ENCODE results near the gene STOML2. TPM values are rescaled to one million over a fixed set of nuclear protein-coding genes. Genes with fewer than 3 reads are reported as not detected.

The STOML2 gene
- total and polyA plus RNA-seq, 4 donors: 50.3 to 116 (median 80.7) TPM

DNA sequence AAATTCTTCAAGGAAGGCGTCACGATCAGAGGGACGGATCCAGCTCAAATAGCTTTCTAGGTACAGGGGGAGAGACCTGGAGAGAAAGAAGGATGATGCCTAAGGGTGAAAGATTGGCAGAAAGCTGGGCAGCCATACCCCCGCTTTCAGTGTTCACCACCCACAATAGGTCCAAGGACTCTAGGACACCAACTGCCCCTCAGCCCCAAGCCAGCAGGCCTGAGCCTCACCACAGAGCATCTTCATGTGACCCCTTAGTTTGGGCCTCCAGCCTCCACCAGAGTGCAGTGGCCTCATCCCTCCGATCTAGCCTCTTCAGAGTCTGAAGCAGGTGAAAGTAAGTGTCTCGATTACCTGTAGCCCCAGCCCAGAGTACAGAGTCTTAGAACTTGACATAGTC lies 28.8 kb downstream of the STOML2 start:
- Histone ChIP-seq H3K4me1 (ENCODE audit: control insufficient read depth in 5 of 5, insufficient read depth in 5 of 5, low read length in 5 of 5) (peaks cover 9 to 34% (median 16%) of the 10 kb centered on the region in 5 donors), H3K36me3 (ENCODE audit: control insufficient read depth in 4 of 4, insufficient read depth in 4 of 4, low read length in 4 of 4) (peaks cover 0 to 32% (median 13%) of the 10 kb centered on the region in 4 donors), H3K9me3 (ENCODE audit: control insufficient read depth in 4 of 4, insufficient read depth in 3 of 4, low read length in 3 of 4) (no peaks in the 10 kb centered on the region), H3K27me3 (ENCODE audit: control insufficient read depth in 3 of 3, insufficient read depth in 3 of 3, low read length in 2 of 3) (no peaks in the 10 kb centered on the region), H3K9ac (ENCODE audit: insufficient read depth in 1 of 2, low read length in 2 of 2) (no peak overlapping the region), H3K27ac (ENCODE audit: low read depth in 1 of 2, low read length in 1 of 2) (no peak overlapping the region), H3K4me3 (no peak overlapping the region)
- no peak for ATAC-seq (ENCODE audit: insufficient read depth, low FRiP score)
- WGBS, 2 donors: 97 to 100% methylated on average over 6 of the region's 6 CpGs
- TF ChIP-seq, protein P1, sequence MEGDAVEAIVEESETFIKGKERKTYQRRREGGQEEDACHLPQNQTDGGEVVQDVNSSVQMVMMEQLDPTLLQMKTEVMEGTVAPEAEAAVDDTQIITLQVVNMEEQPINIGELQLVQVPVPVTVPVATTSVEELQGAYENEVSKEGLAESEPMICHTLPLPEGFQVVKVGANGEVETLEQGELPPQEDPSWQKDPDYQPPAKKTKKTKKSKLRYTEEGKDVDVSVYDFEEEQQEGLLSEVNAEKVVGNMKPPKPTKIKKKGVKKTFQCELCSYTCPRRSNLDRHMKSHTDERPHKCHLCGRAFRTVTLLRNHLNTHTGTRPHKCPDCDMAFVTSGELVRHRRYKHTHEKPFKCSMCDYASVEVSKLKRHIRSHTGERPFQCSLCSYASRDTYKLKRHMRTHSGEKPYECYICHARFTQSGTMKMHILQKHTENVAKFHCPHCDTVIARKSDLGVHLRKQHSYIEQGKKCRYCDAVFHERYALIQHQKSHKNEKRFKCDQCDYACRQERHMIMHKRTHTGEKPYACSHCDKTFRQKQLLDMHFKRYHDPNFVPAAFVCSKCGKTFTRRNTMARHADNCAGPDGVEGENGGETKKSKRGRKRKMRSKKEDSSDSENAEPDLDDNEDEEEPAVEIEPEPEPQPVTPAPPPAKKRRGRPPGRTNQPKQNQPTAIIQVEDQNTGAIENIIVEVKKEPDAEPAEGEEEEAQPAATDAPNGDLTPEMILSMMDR (IDR thresholded peaks at IDR 0.05; ENCODE audit: control extremely low read depth, extremely low read depth): no peak
- DNase-seq: no peak

DNA sequence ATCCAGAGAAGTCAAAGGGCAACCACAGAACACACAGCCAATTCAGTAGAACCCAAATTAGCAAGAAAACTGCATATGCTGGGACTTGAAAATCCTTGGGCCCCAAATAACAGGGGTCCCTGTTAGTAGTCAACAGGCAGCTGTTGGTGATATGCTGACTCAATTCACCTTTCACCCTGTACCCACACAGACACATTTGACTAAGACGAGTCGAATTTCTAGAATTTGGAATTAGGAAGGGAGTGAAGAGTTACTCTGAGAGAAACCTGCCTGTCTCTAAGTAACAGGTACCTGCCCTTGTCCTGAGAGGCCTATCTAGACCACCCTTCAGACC lies 29.7 kb downstream of the STOML2 start:
- H3K9ac ChIP-seq (ENCODE audit: insufficient read depth in 1 of 2, low read length in 2 of 2): no peak overlapping the region
- WGBS, 2 donors: 91 to 92% methylated on average over 2 of the region's 2 CpGs
- H3K27me3 ChIP-seq (ENCODE audit: control insufficient read depth in 3 of 3, insufficient read depth in 3 of 3, low read length in 2 of 3): no peaks in the 10 kb centered on the region
- no peak for DNase-seq
- TF ChIP-seq, protein P1 (IDR thresholded peaks at IDR 0.05; ENCODE audit: control extremely low read depth, extremely low read depth): no peak
- H3K4me1 ChIP-seq (ENCODE audit: control insufficient read depth in 5 of 5, insufficient read depth in 5 of 5, low read length in 5 of 5): peaks cover 6 to 28% (median 17%) of the 10 kb centered on the region in 5 donors
- H3K4me3 ChIP-seq: no peak overlapping the region
- H3K9me3 ChIP-seq (ENCODE audit: control insufficient read depth in 4 of 4, insufficient read depth in 3 of 4, low read length in 3 of 4): no peaks in the 10 kb centered on the region
- peaks cover under 1 to 32% (median 14%) of the 10 kb centered on the region in 4 donors for H3K36me3 ChIP-seq (ENCODE audit: control insufficient read depth in 4 of 4, insufficient read depth in 4 of 4, low read length in 4 of 4)
- ATAC-seq (ENCODE audit: insufficient read depth, low FRiP score): no peak
- H3K27ac ChIP-seq (ENCODE audit: low read depth in 1 of 2, low read length in 1 of 2): peak overlapping the region in 1 of 2 donors; percentile 68

DNA sequence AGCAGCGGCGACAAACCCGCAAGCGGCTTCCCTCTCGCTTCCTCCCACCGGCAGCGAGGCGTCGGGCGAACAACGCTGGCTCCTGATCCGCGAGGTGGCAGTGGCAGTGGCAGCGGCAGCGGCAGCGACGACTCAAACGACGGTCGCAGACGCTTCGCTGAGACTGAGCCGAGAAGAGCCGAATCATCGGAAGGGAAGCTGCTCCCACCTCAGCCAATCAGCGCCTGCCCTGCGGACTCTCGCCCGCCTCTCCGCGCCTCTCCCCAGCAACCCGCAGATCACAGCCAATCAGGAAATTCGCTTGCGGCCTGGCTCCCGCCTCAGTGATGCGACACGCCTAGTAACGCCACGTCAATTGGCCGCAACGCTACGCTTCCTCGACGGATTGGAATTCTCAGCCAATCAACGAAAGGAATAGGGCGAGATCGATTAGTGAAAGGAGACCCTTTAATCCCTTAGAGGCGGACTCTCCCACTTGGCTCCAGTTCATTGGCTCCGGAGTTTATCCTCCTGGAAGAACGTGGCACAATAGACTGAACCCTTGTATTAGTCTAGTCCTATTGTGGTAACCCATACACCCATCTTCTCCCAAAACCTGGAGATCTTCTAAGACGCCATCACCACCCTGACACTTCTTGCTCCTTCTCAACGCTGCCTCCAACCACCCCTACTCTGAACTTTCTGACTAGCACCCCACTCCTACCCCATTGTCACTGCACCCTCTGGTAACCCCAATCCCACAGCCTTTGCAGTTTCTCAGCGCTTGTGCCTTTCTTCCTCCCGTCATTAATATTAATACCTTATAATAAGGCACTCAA lies 30.3 kb downstream of the STOML2 start, which contains the start of gene VCP:
TSS of gene VCP (minus strand) at position 165 of the 818 bp plus-strand sequence. CDS start 272 bp downstream, outside the sequence.
- 5 to 7% methylated on average over 46 to 54 of the region's 54 CpGs for WGBS, 2 donors
- Histone ChIP-seq H3K27ac (ENCODE audit: low read depth in 1 of 2, low read length in 1 of 2) (peak within 1 kb of the TSS; percentile 100), H3K27me3 (ENCODE audit: control insufficient read depth in 3 of 3, insufficient read depth in 3 of 3, low read length in 2 of 3) (no peaks in the 10 kb centered on the region), H3K4me3 (peak within 1 kb of the TSS; percentile 95), H3K9ac (ENCODE audit: insufficient read depth in 1 of 2, low read length in 2 of 2) (peak within 1 kb of the TSS; percentile 82 to 93), H3K9me3 (ENCODE audit: control insufficient read depth in 4 of 4, insufficient read depth in 3 of 4, low read length in 3 of 4) (no peaks in the 10 kb centered on the region), H3K4me1 (ENCODE audit: control insufficient read depth in 5 of 5, insufficient read depth in 5 of 5, low read length in 5 of 5) (peaks cover 6 to 23% (median 18%) of the 10 kb centered on the region in 5 donors), H3K36me3 (ENCODE audit: control insufficient read depth in 4 of 4, insufficient read depth in 4 of 4, low read length in 4 of 4) (peaks cover 5 to 32% (median 17%) of the 10 kb centered on the region in 4 donors)
- peak; percentile 97 for ATAC-seq (ENCODE audit: insufficient read depth, low FRiP score)
- DNase-seq: peak; percentile 99 to 100 (median 100)
- TF ChIP-seq, protein P1 (IDR thresholded peaks at IDR 0.05; ENCODE audit: control extremely low read depth, extremely low read depth): no peak
